Small intestine (tissue), 7 donors: ENCODE data around the gene AASDH. TPM values are rescaled to one million over a fixed set of nuclear protein-coding genes. Genes with fewer than 3 reads are reported as not detected.
A peak's percentile ranks its signal among the peaks of the same experiment; 100 is the strongest.

Experiments used
- DNase-seq, 2 donors: peaks; one replicate each; pipeline versions ENCODE4 v3.0.0 to v3.0.0-alpha.2; 2013
- FAIRE-seq: peaks from 2 replicates; lab custom pipeline; 2012; peaks lifted over from hg19 to GRCh38; lab: Jason Lieb, UNC
- H3K27ac ChIP-seq, 3 donors: one replicate each; pipeline ENCODE4 v1.5.1; 2013; ENCODE audit warnings: low read length in 2 of 3, mild to moderate bottlenecking in 2 of 3, control low read depth in 1 of 3, inconsistent platforms in 1 of 3, low read depth in 1 of 3, moderate library complexity in 1 of 3
- H3K27me3 ChIP-seq, 3 donors: one replicate each; pipeline ENCODE4 v1.6.1; 2013; ENCODE audit warnings: low read length in 3 of 3, inconsistent platforms in 1 of 3; ENCODE audit not compliant: control insufficient read depth in 3 of 3, insufficient read depth in 3 of 3
- H3K36me3 ChIP-seq, 3 donors: one replicate each; pipeline ENCODE4 v1.6.1; 2013; ENCODE audit warnings: low read length in 3 of 3, inconsistent platforms in 1 of 3, low read depth in 1 of 3, mild to moderate bottlenecking in 1 of 3, moderate library complexity in 1 of 3; ENCODE audit not compliant: control insufficient read depth in 3 of 3, insufficient read depth in 2 of 3
- H3K4me1 ChIP-seq, 3 donors: one replicate each; pipeline ENCODE4 v1.6.1; 2013; ENCODE audit warnings: low read length in 2 of 3, inconsistent platforms in 1 of 3, low read depth in 1 of 3, mild to moderate bottlenecking in 1 of 3, moderate library complexity in 1 of 3; ENCODE audit not compliant: control insufficient read depth in 3 of 3, insufficient read depth in 2 of 3
- H3K4me3 ChIP-seq, 3 donors: one replicate each; pipeline ENCODE4 v1.5.1; 2013; ENCODE audit warnings: low read length in 3 of 3, control low read depth in 1 of 3, inconsistent platforms in 1 of 3, low read depth in 1 of 3, mild to moderate bottlenecking in 1 of 3, moderate library complexity in 1 of 3
- H3K9me3 ChIP-seq, 2 donors: one replicate each; pipeline ENCODE4 v1.6.1; 2013; ENCODE audit warnings: low read depth in 1 of 2, low read length in 1 of 2; ENCODE audit not compliant: control insufficient read depth in 2 of 2, insufficient read depth in 1 of 2
- WGBS, 3 donors: extraction: QIAGEN DNeasy Blood & Tissue Kit; methylation state at CpG; one replicate each; pipeline ENCODE4 v1.1.7; 2013; 5-methylcytosine and 5-hydroxymethylcytosine counted together
- polyA plus RNA-seq, 4 donors: library from polyadenylated mRNA; stranded (reverse) in 3 of 4; unstranded in 1 of 4; fragments of 200-250 nt in 3 of 4; fragments of 120-200 nt in 1 of 4; gene quantifications; one replicate each; pipeline versions ENCODE4 v1.2.1 to v1.2.3, GENCODE V29; 2013
- donor health status: healthy with polysubstance abuse.
- donor health status: control.
- donor health status: control.
- donor health status: Bipolar disorder and iron deficiency.
- donor health status: healthy.

AASDH gene
- polyA plus RNA-seq, 4 donors: 1.9 to 13.3 (median 4.1) TPM

DNA sequence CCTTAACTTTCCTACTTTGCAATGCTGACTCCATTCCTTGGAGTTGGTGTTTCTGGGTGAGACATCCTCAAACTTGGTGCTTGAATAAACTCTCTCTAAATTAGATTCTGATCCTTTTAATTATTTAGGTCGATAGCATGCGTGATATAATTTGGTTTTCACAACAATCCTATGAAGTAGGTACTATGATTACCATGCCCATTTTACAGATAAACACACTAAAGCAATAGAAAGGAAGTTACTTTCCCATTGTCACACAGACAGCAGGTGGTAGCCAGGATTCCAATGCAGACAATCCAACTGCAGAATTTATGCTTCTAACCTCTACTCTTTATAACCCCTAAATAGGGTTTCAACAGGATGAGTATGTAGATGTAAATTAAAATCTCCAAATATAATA is 21.7 kb upstream of the AASDH start:
- Histone ChIP-seq H3K27me3 (no peaks in the 10 kb centered on the region), H3K4me3 (no peak overlapping the region), H3K36me3 (peaks cover 0 to 6% (median 0%) of the 10 kb centered on the region in 3 donors), H3K4me1 (no peaks in the 10 kb centered on the region), H3K9me3 (no peaks in the 10 kb centered on the region), H3K27ac (no peak overlapping the region)
- WGBS, 3 donors: 90 to 98% (median 94%) methylated on average over 2 of the region's 2 CpGs
- FAIRE-seq (no peak), DNase-seq (no peak)

DNA sequence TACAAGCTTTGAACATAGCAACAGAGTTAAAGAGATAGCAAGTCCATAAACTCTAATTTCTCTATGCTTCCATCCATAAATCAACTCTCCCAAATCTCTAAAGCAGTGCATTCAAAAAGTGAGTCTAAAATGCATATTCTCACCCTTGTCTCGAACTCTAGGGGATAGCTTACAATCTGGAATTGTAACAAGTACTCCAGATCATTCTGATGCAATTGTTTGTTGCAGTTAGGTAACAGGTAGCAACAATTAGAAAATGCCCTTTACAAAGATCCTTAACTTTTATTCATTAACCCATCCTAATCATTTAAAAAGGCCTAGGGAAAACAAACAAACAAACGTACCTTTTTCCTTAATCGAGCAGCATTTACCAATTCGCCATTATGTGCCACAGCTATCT is 18.9 kb upstream of the AASDH start:
- H3K4me3 ChIP-seq: no peak overlapping the region
- WGBS, 3 donors: 91 to 95% (median 93%) methylated on average over 4 of the region's 4 CpGs
- no peak for FAIRE-seq
- peaks cover 0 to 6% (median 0%) of the 10 kb centered on the region in 3 donors for H3K36me3 ChIP-seq
- H3K4me1 ChIP-seq: no peaks in the 10 kb centered on the region
- H3K27ac ChIP-seq: no peak overlapping the region
- DNase-seq: no peak
- H3K27me3 ChIP-seq: no peaks in the 10 kb centered on the region
- H3K9me3 ChIP-seq: no peaks in the 10 kb centered on the region

DNA sequence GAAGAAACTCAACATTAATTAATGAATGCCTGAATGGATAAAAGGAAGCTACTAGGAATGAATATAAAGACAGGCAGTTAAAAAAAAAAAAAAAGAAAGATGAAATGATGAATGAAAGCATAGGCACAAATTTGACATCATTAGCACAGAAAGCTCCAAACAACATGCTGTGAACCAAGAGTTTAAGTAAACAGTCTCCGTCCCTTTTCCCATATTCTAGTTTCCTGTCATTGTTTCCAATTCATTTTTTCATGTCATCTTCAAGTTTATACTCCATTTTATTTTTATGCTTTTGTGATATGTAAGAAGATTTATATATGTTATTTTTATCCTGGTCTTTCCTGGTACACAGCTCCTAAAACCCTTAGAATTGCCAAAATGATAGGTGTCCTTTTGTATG is 17.7 kb upstream of the AASDH start:
- Histone ChIP-seq H3K4me3 (no peak overlapping the region), H3K36me3 (peaks cover 0 to 9% (median 0%) of the 10 kb centered on the region in 3 donors), H3K4me1 (no peaks in the 10 kb centered on the region), H3K9me3 (no peaks in the 10 kb centered on the region), H3K27me3 (no peaks in the 10 kb centered on the region), H3K27ac (no peak overlapping the region)
- DNase-seq: no peak
- 71 to 92% (median 83%) methylated on average over 1 of the region's 1 CpG for WGBS, 3 donors
- no peak for FAIRE-seq

DNA sequence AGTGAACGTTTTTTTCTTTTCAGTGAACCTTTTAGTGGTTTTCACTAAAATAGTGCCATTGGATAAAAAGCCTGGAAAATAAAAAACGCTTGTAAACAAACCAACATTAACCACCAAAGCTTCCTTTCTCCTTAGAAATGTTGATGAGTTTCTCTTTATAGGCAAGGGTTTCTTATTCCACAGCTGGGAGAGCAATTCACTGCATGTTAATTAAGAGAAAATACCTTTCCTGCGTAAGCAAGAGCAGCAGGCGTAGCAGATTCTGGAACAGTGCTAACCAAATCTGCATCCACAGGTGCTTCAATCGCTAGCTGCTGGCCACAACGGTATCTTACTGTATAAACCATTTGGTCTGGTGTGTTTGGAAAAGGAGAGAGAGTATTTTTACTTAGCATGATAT is 13.3 kb upstream of the AASDH start:
- FAIRE-seq: no peak
- Histone ChIP-seq H3K27me3 (no peaks in the 10 kb centered on the region), H3K27ac (no peak overlapping the region), H3K4me1 (no peaks in the 10 kb centered on the region), H3K36me3 (peaks cover 0 to 14% (median 0%) of the 10 kb centered on the region in 3 donors), H3K9me3 (no peaks in the 10 kb centered on the region), H3K4me3 (no peak overlapping the region)
- WGBS, 3 donors: 88 to 91% (median 89%) methylated on average over 6 of the region's 6 CpGs
- DNase-seq: no peak

DNA sequence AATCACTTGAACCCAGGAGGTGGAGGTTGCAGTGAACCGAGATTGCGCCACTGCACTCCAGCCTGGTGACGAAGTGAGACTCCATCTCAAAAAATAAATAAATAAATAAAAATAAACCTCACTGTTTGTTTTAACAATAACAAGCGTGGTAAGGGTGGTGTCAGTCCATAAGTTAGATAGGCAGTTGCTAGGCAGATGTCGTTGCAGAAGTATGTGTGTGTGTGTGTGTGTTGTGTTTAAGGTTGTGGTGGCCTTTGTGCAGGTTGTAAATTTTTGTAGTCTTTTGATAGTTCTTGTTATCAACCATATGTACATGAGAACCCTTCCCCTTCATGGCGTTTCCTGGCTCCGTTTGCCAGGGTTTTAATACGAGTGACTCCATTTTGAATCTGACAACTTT is 4.0 kb upstream of the AASDH start:
- H3K9me3 ChIP-seq: no peaks in the 10 kb centered on the region
- peaks cover 0 to 2% (median 0%) of the 10 kb centered on the region in 3 donors for H3K36me3 ChIP-seq
- H3K27me3 ChIP-seq: no peaks in the 10 kb centered on the region
- no peak overlapping the region for H3K4me3 ChIP-seq
- DNase-seq (no peak), FAIRE-seq (no peak)
- H3K27ac ChIP-seq: no peak overlapping the region
- peaks cover 0 to 10% (median 0%) of the 10 kb centered on the region in 3 donors for H3K4me1 ChIP-seq
- WGBS, 3 donors: 93 to 95% (median 95%) methylated on average over 8 of the region's 8 CpGs

DNA sequence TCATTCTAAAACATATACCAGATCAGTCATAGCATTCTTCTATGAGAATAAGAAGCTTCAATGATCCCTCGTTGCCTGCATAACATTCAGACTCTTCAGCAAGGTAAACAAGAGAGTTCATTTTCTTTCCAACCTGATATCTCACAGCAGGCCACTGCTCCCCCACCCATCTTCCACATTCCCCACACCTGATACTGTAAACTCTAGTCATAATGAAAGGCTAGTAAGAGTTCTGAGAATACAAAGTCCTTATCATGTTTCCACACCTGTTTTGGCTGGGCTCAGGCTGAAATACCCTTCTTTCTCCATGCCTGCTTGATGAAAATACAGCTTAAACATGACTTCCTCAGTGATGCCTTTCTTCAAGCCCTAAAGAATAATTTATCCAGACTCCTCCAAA is 2.3 kb upstream of the AASDH start:
- DNase-seq: peak in 1 of 2 donors; percentile 34
- 12 to 52% (median 48%) methylated on average over 1 of the region's 1 CpG for WGBS, 3 donors
- FAIRE-seq: no peak

DNA sequence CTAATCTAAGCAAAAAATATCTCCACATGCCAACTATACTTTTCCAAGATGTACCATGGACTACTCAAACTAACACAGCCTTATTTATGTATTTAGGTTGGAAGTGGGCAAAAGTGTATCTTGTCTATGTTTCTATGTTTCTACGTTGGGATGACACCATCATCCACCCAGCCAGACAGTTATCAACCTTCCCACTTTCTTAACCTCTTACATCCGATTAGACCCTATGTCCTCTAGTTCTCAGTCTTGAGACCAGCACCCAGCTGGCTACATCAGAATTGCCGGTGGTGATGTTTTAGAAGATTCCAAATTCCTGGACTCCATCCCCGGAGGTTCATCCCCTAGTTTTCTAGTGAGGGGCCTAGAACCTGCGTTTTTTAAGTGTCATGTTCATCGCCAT is 1.0 kb upstream of the AASDH start:
- FAIRE-seq (no peak), DNase-seq (no peak)
- Histone ChIP-seq H3K27ac (peak overlapping the region in 1 of 3 donors; percentile 56), H3K36me3 (no peaks in the 10 kb centered on the region), H3K4me3 (peak overlapping the region; percentile 22 to 81 (median 74)), H3K27me3 (no peaks in the 10 kb centered on the region), H3K9me3 (no peaks in the 10 kb centered on the region), H3K4me1 (peaks cover 0 to 10% (median 4%) of the 10 kb centered on the region in 3 donors)
- WGBS, 3 donors: 16 to 28% (median 25%) methylated on average over 6 of the region's 6 CpGs

More for the DNA sequence above, 2.3 kb upstream of the AASDH start:
- Histone ChIP-seq H3K36me3 (peaks cover 0 to 2% (median 0%) of the 10 kb centered on the region in 3 donors), H3K27me3 (no peaks in the 10 kb centered on the region), H3K4me3 (no peak overlapping the region), H3K4me1 (peaks cover 0 to 10% (median 4%) of the 10 kb centered on the region in 3 donors), H3K9me3 (no peaks in the 10 kb centered on the region), H3K27ac (no peak overlapping the region)

DNA sequence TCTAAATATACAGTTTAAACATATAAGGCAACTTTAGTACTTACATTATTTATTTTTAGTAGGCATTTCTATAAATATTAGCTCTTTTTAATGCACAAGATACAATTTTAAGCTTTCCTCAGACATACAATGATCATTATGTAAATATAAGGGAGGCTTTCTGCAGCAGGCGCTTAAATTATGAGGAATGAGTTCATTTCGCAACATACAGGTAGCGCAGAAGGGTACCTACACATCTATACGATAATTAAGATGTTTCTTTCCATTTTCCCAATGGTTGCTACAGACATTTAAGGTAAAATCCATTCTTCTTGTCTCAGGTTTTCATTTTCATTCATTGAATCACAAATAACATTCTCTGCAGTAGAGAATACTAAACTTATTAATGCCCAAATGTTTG is 1.2 kb downstream of the AASDH start:
- H3K9me3 ChIP-seq: no peaks in the 10 kb centered on the region
- peaks cover 0 to 10% (median 4%) of the 10 kb centered on the region in 3 donors for H3K4me1 ChIP-seq
- WGBS, 3 donors: 88 to 96% (median 95%) methylated on average over 4 of the region's 4 CpGs
- no peak for DNase-seq
- no peak for FAIRE-seq
- peak overlapping the region in 2 of 3 donors; percentile 58 to 65 for H3K27ac ChIP-seq
- no peaks in the 10 kb centered on the region for H3K27me3 ChIP-seq
- H3K36me3 ChIP-seq: peaks cover 0 to 2% (median 0%) of the 10 kb centered on the region in 3 donors
- peak overlapping the region in 2 of 3 donors; percentile 25 to 35 for H3K4me3 ChIP-seq

DNA sequence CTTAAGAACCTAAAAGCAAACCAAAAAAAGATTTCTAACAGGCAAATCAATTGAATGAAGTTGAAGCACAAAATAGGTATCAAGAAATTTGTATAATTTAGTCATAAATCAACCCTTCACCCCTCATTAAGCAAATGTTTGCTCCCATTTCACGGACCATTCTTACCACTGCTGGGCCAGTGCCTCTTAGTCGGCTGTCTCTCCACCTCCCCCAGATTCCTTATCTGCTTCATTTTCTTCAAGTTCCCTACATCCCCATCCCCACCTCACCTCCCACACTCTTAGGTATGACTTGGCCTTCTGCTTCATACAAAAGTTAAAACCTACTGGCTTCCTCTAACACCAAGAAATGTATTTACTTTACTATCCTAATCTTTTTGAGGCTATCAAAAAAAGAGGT is 11.8 kb downstream of the AASDH start:
- Histone ChIP-seq H3K4me1 (no peaks in the 10 kb centered on the region), H3K27ac (no peak overlapping the region), H3K36me3 (peaks cover 0 to 7% (median 4%) of the 10 kb centered on the region in 3 donors), H3K9me3 (no peaks in the 10 kb centered on the region), H3K4me3 (no peak overlapping the region), H3K27me3 (no peaks in the 10 kb centered on the region)
- DNase-seq: no peak
- WGBS, 3 donors: 86 to 92% (median 90%) methylated on average over 2 of the region's 2 CpGs
- FAIRE-seq: no peak
